Adipocyte (in vitro differentiated cells): Measurements from ENCODE around the gene SH3GLB1.

Experiments
- DNase-seq: peaks from one replicate; pipeline ENCODE4 v3.0.0-alpha.2; 2015; ENCODE audit warnings: low read depth
- H3K27me3 ChIP-seq: replicated peaks from 2 replicates; pipeline ENCODE4 v1.7.0; 2013; ENCODE audit warnings: mild to moderate bottlenecking, low read length, moderate library complexity; ENCODE audit not compliant: control insufficient read depth, insufficient read depth
- H3K36me3 ChIP-seq: 2 replicates; pipeline ENCODE4 v1.7.0; 2013; ENCODE audit warnings: low read length, mild to moderate bottlenecking, moderate library complexity; ENCODE audit not compliant: control insufficient read depth, insufficient read depth, severe bottlenecking
- H3K4me1 ChIP-seq: 2 replicates; pipeline ENCODE4 v1.7.0; 2013; ENCODE audit warnings: mild to moderate bottlenecking, low read length, moderate library complexity; ENCODE audit not compliant: control insufficient read depth, insufficient read depth
- H3K4me3 ChIP-seq: 2 replicates; pipeline ENCODE4 v1.7.0; 2013; ENCODE audit warnings: mild to moderate bottlenecking, low read length, moderate library complexity
- H3K9ac ChIP-seq: 2 replicates; pipeline ENCODE4 v1.7.0; 2013; ENCODE audit warnings: mild to moderate bottlenecking, low read length, moderate library complexity
- H3K9me3 ChIP-seq: 2 replicates; pipeline ENCODE4 v1.7.0; 2013; ENCODE audit warnings: mild to moderate bottlenecking, low read length, moderate library complexity; ENCODE audit not compliant: control insufficient read depth

SH3GLB1 gene

GRCh38 chr1:86739648-86740509, 35.5 kb downstream of the SH3GLB1 start:
- H3K27me3 ChIP-seq, result no peaks in the 10 kb centered on the region
- peaks cover 19% of the 10 kb centered on the region for H3K4me1 ChIP-seq
- no peak overlapping the region for H3K4me3 ChIP-seq
- DNase-seq, result no peak
- no peaks in the 10 kb centered on the region for H3K9me3 ChIP-seq
- H3K9ac ChIP-seq, result no peak overlapping the region
- peaks cover 95% of the 10 kb centered on the region for H3K36me3 ChIP-seq

- peak; percentile 62 for DNase-seq
- Histone ChIP-seq H3K9ac (no peak overlapping the region), H3K27me3 (no peaks in the 10 kb centered on the region), H3K4me3 (no peak overlapping the region), H3K36me3 (peaks cover 88% of the 10 kb centered on the region), H3K9me3 (no peaks in the 10 kb centered on the region), H3K4me1 (peaks cover 28% of the 10 kb centered on the region)
Observed at GRCh38 chr1:86741947-86742572, 37.7 kb downstream of the SH3GLB1 start.

GRCh38 chr1:86747304-86747703, 42.9 kb downstream of the SH3GLB1 start:
- Histone ChIP-seq H3K9ac (no peak overlapping the region), H3K4me1 (peaks cover 45% of the 10 kb centered on the region)
- no peak for DNase-seq

DNA sequence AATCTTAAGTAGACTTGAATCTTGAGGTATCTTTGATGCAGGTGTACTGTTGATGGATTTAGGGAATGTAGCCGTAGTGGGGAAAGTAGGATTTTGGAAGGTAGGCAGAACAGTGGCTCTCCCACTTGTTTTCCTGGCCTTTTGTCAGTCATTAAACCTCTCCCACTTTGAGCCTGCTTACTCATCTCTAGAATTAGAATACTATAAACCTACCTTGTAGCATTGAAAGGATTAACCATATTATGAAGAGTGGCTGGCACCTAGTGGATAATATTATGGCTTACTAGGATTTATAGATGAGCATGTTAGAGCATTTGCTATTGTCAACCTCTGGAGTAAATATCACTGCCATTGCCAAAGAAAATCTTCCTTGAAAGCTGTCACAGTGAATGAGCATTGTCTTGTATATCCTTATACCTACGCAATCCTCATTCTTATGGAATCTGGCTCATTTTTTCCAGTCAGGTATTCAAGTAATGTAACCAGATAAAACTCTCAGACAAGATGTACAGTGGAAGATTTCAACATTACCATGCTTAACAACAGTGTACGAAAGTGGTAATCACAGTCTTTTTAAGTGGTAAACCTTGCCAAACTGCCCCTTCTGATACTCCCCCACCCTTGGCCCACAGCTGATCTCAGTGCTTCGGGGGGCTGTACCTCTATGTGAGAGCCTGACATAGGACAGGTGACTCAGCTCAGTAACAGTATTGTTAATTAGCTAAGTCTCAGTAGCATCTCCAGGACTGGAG, 44.4 kb downstream of the SH3GLB1 start:
- H3K9me3 ChIP-seq, result no peaks in the 10 kb centered on the region
- H3K4me3 ChIP-seq, result no peak overlapping the region
- H3K4me1 ChIP-seq, result peaks cover 45% of the 10 kb centered on the region
- no peak overlapping the region for H3K9ac ChIP-seq
- DNase-seq, result no peak
- H3K36me3 ChIP-seq, result peaks cover 31% of the 10 kb centered on the region
- H3K27me3 ChIP-seq, result no peaks in the 10 kb centered on the region

More at GRCh38 chr1:86747304-86747703, 42.9 kb downstream of the SH3GLB1 start:
- no peaks in the 10 kb centered on the region for H3K27me3 ChIP-seq
- peaks cover 46% of the 10 kb centered on the region for H3K36me3 ChIP-seq
- no peak overlapping the region for H3K4me3 ChIP-seq
- no peaks in the 10 kb centered on the region for H3K9me3 ChIP-seq

DNA sequence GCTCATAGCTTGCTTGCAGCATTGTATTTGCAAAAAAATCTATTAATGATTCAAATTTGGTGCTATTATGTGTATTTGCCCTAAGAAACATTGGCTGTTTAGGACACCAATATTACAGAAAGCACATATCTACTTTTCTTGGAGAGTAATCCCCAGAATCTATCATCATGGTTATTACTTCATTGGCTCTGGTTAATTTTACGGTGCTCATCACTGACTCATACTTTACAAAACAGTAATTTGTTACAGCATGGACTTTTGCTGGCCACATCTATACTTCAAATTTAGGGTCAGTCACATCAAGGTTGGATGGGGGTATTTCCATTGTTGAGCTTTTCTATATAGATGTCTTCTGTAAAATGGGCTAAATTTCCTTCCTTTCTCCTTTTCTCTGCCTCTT, 45.7 kb downstream of the SH3GLB1 start:
- Histone ChIP-seq H3K4me3 (no peak overlapping the region), H3K4me1 (peaks cover 45% of the 10 kb centered on the region), H3K9me3 (no peaks in the 10 kb centered on the region), H3K27me3 (no peaks in the 10 kb centered on the region), H3K36me3 (peaks cover 18% of the 10 kb centered on the region), H3K9ac (no peak overlapping the region)
- DNase-seq, result no peak

DNA sequence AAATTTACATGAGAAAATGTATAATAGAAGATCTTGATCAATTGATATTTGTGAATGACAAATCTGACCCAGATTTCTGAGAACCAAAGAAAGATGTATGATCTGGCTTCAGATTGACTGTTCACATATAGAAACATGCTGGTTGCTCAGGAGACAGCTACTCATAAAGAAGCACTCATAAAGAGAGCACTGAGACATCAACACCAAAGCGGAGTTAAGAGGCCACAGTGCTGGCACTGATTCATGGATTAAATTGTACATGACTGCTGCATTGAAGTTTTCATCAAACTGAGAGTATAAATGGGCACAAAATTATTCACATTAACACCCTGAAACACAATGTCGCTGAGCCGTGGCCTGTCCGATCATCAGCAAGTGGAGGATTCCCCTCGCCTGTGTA, 46.2 kb downstream of the SH3GLB1 start:
- H3K4me3 ChIP-seq, result no peak overlapping the region

DNA sequence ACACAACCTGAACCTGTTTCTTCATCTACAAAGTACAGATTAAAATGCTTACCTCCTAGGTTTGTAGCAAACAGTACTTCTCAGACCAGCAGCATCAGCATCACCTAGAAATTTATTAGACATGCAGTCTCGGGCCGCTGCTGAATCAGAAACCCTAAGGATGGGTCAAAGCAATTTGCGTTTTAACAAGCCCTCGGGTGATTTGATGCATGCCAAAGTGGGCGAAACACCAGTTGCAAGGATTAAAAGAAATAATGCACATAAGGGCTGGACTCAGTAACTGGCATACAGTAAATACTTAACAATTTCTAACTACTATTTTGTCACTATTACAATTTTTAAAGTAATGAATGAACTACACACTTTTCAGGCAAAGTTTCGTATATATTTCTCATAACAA, 47.5 kb downstream of the SH3GLB1 start:
- DNase-seq, result no peak
- Histone ChIP-seq H3K27me3 (no peaks in the 10 kb centered on the region), H3K36me3 (peaks cover 5% of the 10 kb centered on the region), H3K9ac (no peak overlapping the region), H3K4me3 (no peak overlapping the region), H3K9me3 (no peaks in the 10 kb centered on the region), H3K4me1 (peaks cover 41% of the 10 kb centered on the region)

More for the DNA sequence above, 46.2 kb downstream of the SH3GLB1 start:
- Histone ChIP-seq H3K4me1 (peaks cover 45% of the 10 kb centered on the region), H3K27me3 (no peaks in the 10 kb centered on the region), H3K36me3 (peaks cover 14% of the 10 kb centered on the region), H3K9ac (no peak overlapping the region), H3K9me3 (no peaks in the 10 kb centered on the region)
- DNase-seq, result no peak

DNA sequence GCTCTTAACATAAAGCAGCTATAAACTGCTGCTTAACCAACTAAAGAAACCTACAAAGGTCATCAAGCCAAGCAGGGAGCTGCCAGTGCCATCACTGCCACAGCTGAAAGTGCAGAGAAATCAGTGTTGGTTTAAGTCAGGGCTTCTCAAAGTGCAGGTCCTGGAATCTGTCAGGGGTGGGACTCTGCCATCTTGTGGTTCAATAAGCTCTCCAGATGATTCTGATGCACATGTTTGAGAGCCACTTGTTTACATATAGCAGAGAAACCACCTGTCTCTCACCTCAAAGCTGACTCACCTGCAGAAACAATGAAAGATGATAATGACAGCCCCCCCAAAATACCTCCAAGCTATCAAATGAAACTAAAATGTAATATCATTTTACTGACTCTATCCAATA, 49.3 kb downstream of the SH3GLB1 start:
- Histone ChIP-seq H3K4me1 (peaks cover 42% of the 10 kb centered on the region), H3K4me3 (no peak overlapping the region), H3K27me3 (no peaks in the 10 kb centered on the region), H3K9ac (no peak overlapping the region), H3K9me3 (no peaks in the 10 kb centered on the region), H3K36me3 (no peaks in the 10 kb centered on the region)
- no peak for DNase-seq

- Histone ChIP-seq H3K36me3 (no peaks in the 10 kb centered on the region), H3K4me3 (no peak overlapping the region), H3K9ac (no peak overlapping the region), H3K9me3 (no peaks in the 10 kb centered on the region), H3K27me3 (no peaks in the 10 kb centered on the region), H3K4me1 (peaks cover 36% of the 10 kb centered on the region)
- DNase-seq, result no peak
Observed at GRCh38 chr1:86754265-86754974, 50.0 kb downstream of the SH3GLB1 start.

DNA sequence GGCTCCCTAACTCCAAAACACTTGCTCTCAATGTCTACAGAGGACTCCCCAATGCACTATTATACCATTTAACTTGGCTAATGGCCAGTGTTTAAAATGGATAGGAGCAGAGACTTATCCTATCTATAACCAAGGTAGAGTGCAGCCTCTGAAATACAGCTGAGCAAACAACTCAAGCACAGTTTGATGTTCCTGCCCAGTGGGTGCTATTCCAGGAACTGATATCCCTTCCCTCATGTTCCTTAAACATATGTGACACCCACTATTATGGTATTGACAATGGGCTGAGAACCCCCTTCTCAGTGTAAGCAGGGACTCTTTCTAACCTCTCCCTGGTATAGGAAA, 51.7 kb downstream of the SH3GLB1 start:
- DNase-seq, result no peak
- Histone ChIP-seq H3K9me3 (no peaks in the 10 kb centered on the region), H3K4me1 (peaks cover 20% of the 10 kb centered on the region), H3K9ac (no peak overlapping the region), H3K36me3 (no peaks in the 10 kb centered on the region), H3K4me3 (no peak overlapping the region), H3K27me3 (no peaks in the 10 kb centered on the region)
